GM18498 (cell line): ENCODE measurements around the gene GSTM4.

Experiments
- ATAC-seq: cut with Tn5 transposase; IDR thresholded peaks from one replicate; pipeline ENCODE4 v1.9.1; 2021; ENCODE audit warnings: mild to moderate bottlenecking, moderate library complexity; ENCODE audit not compliant: unreplicated experiment

The GSTM4 gene

DNA sequence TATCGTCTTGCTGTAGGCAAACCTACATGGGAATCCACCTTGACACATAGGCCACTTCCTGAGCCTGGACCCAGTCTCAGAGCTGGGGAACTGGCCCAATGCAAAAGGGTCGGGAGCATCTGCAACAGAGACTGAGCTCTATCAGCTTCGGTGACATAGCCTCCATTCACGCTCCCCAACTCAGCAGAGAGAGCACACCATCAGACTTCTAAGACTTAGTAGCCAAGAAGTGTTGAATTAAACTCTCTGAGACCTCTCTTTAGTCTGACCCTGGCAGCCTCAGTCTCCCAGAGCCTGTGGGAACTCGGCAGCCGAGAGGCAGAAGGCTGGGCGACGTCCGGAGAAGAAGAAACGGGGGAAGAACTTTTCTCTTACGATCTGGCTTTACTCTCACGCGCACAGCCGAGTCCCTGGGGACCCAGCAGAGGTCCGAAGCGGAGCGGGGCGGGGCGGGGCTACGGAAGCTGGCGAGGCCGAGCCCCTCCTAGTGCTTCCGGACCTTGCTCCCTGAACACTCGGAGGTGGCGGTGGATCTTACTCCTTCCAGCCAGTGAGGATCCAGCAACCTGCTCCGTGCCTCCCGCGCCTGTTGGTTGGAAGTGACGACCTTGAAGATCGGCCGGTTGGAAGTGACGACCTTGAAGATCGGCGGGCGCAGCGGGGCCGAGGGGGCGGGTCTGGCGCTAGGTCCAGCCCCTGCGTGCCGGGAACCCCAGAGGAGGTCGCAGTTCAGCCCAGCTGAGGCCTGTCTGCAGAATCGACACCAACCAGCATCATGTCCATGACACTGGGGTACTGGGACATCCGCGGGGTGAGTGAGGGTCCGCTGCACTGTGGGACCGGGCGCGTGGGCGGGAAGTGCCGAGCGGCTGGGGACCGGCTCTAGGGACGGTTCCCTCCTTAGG is at the start of gene GSTM4:
TSS of gene GSTM4 (plus strand) at position 485 of the 905 bp plus-strand sequence. CDS start at position 776, 291 bp downstream.
- ATAC-seq, result peak; percentile 97

DNA sequence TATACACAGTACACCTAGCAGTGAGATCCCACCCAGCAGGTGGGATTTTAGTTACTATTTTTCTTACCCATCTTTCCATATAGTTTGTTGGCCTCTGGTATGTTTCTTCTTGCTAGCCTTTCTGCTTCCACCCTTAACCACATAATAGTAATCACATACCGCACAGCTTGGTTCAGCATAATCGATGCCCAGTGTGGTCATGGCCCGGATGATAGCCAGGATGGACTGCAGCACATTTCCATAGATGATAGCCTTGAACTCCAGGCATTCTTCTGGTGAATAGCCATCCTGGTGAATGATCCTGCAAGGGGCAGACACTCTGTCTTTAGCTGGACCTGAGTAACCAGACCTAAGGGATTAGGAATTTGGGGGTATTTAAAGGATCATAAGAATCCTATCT is 46.0 kb upstream of the GSTM4 start:
- ATAC-seq, result no peak

DNA sequence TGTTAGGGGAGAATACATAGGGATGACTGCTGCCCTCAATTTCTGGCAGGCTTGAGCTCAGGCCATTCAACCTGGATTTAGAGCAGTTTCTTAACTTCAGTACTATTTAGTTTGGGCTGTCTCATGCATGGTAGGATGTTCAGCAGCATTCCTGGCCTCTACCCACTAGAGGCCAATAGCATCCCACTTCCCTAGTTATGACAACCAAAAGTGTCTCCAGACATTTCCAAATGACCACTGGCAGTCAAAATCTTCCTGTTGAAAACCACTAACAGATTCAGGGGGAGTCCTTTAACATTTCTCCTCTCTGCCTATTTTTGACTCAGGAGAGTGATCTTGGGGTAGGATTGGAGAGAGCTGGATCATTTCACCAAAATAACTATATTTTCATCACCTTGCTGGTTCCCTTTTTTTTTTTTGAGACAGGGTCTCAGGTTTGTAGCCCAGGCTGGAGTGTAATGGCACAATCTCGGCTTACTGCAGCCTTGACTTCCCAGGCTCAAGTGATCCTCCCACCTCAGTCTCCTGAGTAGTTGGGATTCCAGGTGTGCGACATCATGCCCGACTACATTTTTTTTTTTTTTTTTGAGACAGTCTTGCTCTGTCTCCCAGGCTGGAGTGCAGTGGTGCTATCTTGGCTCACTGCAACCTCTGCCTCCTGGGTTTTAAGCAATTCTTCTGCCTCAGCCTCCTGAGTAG is 45.1 kb upstream of the GSTM4 start:
- ATAC-seq, result no peak

DNA sequence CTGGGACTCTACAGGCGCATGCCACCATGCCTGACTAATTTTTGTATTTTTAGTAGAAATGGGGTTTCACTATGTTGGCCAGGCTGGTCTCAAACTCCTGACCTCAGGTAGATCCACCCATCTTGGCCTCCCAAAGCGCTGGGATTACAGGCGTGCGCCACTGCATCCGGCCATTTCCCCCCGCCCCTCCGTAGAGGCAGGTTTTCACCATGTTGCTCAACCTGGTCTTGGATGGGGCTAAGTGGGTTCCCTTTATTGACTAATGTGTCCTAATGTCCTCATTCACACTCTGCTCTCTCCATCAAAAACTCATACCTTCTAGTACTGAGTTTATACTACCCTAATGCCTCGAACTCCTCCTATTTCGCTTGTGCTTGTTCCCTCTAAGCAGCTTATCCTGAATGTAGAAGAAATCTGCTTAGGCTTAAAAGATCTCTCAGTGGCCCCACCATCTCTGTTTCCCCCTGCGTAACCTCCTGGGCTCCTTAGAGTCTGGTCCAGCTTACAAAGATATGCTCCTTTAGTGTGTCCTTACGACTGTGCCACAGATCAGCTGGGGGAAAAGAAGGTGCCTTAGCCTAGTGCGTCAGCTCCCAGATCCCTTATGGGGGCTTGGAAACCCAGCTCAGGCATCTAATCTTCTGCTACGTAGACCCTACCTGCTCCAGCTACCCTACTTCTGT is 44.5 kb upstream of the GSTM4 start:
- ATAC-seq, result no peak

DNA sequence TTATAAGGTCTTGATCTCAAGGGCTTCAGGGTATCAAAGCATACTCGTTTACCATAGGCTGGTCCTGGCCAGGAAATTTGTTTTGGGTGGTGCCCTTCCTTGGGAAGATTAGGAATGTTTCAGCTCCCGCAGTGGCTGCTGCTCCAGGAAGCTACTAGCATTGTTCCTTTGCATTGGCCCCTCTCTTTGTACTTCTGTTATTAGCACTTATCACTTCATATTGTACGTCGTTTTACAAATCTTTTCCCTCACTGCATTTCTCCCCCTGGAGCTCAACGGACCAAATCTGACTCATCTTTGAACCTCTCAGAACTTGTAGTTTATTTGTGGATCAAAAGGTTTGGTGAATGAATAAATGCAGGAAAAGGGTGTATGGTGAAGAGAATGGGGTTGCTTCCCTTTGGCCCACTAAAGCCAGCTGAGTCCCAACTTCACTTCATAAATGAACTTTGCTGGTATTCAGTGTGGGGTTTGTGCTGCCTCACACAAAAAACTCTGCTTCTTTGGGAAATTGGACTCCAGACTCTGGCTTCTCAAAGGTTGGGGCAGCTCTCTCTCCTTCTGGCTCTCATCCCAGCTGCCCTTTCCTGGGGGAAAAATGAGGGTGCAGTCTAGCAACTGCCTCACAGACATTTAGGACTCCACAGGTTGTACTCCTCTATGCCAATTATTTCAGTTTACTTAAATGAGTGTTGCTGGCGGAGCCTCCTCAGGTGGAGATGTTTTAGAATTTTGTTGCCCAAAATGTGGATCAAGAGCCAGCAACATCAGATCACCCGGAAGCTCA is 42.3 kb upstream of the GSTM4 start:
- ATAC-seq, result no peak

DNA sequence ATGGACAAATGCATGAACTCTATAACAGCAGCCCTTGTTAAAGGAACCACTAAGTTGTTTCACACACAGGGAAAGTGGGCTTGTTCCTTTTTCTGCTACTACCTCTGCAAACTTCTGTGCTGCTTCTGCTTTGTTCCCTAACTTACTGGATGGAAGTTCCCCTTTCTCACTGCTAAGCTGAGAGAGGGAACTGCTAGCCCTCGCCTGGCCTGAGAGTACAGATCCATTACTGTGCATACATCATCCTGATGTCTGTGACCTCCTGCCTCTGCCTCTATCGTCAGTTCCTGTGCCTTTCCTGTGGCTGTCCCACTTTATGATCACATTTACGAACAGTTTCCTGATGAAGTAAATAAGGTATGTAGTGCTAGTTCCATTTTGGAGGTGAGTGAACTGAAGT is 40.0 kb upstream of the GSTM4 start:
- ATAC-seq, result no peak

DNA sequence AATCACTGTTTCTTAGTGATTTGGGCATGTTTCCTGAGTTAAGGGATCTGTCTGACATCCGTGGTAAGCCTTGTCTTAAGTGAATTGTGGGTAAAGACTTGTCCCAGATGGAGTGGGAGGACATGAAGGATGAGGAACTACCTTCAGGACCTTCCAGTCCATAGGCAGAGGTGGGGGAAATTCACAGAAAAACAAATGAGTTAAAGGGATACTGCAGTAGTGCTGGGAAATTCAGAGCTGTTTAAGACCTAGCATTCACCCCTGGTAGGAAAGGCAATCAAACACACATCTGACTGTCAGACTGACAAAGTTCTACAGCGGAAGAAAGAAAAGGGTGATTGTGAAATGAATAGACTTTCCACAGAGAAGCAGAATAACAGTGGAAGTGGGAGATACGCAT is 39.5 kb upstream of the GSTM4 start:
- no peak for ATAC-seq

DNA sequence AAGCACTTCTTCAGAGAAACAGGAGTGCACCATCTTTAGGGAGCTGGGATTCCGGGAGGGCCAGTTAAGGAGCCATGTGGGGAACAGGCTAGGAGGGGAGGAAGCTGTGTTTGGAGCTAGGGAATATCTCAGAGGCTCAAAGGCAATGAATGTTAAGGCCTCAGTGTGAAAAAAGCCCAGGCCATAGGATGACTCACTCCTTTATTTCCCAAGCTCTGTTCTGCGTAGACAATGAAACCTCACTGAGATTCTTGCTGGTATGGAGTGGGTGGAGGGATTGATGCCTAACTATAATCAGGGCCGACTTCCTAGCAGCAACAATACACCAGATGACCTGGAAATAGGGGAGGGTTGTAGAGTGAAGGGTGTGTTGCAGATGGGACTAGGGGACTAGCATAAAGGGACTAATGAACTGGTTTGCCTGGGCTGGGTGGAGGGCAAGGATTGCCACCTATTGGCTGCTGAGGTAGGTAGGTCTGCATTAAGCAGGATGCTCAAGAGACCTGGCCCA is 38.6 kb upstream of the GSTM4 start:
- no peak for ATAC-seq

DNA sequence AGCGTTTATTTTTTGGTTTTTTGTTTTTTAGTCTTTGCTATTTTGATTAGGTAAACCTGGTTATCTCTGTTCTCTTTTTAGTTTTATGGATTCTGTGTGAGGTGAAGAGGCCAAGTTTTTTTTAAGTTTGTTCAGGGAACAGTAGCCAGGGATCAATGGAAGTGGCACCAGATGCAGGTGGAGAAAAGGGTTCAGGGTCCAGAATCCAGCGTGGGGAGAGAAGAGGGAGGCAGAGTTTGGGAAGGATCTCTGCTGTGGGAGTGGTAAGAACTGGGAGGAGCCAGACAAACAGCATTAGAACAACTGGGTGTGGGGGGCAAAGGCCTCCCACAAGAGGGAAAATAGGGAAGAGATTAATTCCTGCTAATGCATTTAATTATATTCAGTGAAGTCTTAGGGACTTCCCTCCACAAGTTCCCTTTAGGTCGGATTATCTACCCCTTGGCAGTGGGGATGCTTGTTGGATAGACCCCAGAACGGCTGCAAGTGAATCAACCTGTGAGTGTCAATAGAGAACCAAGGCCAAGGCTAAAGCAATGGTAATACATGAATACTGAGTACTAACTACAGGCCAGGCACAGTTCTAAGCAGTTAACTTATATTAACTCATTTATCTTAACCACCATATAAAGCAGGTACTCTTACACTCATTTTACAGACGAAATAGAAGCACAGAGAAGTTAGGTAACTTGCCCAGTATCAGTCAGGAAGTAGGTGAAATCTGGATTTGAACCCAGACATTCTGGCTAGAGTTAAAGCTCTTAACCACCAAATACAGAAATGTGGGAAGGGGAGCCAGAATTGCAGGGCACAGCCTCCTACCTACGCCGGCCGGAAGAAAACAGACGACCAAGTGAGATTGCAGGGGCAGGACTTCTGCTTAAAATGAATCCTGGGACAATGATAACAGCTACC is 37.0 kb upstream of the GSTM4 start:
- ATAC-seq, result no peak

DNA sequence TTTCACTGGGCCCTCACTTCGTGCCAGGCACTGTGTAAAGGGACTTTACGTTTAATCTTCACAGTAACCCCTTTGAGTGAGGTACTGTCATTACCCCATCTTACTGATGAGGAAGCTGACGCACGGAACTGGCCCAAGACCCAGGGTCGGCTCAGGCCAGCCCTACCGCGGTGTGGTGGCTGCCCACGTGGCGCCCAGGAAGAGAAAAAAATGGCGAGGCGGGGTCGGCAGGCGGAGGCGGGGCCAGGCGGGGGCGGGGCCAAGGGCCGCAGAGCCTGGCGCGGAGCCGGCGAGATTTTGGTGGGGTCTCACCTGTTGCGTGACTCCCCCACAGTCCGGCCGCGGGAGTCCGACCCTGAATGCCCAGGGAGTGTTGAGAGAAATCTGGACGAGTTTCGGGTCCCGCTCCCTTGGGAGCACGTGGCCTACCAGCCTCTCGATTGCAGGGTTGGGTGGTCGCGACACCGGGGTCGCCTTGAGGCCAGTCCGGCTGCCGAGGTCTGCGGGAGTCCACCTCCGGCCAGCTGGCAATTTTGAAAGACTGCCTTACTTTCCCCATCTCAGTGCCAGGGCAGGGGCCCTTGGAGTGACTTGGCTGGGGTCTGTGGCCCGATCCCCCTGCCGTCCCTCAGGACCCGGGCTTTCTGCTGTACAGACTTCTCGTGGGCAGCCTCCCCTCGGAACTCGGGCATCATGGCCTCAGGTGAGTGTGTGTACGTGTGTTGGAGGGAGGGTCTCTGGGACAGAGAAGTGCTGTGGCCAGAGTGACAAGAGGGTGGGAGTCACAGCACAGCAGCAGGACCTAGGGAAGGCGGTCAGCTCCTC is 36.1 kb upstream of the GSTM4 start, which contains the start of the genes AMPD2 and GNAT2:
TSS of gene AMPD2 (plus strand) at position 262 of the 825 bp plus-strand sequence. CDS start 1,339 bp downstream, outside the sequence.
TSS of gene GNAT2 (minus strand) at position 41 of the 825 bp plus-strand sequence. CDS start 6,746 bp downstream, outside the sequence.
- peak; percentile 64 for ATAC-seq

DNA sequence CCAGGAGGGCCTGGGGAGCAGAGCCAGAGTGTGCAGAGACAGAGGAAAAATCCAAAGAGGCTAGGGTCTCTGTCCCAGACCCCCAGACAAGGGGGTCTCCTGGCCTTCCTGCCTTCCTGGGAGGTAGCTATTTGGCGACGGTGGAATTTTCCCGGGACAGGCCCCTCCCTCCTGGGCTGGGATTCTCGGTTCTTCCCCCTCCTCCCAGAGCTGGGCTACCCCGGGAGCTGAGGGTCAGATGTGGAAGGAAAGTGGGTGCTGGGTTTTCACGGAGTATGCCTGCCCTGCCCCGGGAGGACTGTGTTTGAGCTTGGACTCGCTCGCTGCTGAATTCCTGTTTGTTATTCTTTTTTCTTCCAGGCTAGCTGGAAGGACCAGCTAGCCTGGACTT is 35.5 kb upstream of the GSTM4 start:
- no peak for ATAC-seq

DNA sequence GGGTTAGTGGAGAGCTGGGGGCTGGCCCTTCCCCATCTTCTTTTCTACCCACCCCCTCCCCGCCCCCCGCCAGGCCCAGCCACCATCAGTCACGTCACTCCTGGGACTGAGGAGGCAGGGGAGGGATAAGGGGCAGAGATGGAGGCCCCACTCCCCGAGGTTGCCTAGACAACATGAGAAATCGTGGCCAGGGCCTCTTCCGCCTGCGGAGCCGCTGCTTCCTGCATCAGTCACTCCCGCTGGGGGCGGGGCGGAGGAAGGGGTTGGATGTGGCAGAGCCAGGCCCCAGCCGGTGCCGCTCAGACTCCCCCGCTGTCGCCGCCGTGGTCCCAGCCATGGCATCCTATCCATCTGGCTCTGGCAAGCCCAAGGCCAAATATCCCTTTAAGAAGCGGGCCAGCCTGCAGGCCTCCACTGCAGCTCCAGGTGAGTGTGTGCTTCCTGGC is 35.0 kb upstream of the GSTM4 start:
- peak; percentile 76 for ATAC-seq

DNA sequence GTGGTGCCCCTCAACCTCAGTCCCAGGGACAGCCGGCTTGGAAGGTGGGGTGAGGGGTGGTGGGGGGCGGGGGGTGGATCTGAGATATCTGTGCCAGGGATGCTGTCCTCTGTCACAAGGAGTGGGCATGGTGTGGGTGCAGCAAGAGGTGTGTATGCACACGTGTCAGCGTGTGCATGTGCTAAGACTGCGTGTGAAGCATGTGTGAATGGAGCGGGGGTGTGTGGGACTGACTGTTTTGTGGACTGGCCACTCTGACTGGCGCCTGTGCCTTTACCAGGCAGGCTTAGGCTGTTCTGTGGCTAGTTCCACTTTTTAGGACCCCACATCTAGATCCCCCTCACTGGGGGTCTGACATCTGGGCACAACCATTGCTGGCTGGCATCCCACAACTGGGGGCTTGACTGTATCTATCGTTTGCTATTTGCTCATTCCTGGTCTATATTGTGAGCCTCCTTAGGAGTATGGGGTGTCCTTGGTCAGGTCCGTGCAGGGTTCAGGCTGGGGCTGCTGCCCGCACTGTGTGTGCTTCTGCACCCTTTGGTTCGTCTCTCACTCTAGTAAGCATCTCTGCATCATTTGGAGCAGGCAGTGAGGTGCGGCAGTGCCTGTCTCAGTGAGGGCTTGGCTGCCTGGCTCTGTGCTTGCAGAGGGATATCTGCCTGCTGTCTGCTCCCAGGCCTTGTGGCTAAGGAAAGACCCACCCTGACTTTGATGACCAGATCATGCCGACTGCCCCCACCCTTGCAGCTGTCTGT is 34.3 kb upstream of the GSTM4 start:
- ATAC-seq, result no peak

DNA sequence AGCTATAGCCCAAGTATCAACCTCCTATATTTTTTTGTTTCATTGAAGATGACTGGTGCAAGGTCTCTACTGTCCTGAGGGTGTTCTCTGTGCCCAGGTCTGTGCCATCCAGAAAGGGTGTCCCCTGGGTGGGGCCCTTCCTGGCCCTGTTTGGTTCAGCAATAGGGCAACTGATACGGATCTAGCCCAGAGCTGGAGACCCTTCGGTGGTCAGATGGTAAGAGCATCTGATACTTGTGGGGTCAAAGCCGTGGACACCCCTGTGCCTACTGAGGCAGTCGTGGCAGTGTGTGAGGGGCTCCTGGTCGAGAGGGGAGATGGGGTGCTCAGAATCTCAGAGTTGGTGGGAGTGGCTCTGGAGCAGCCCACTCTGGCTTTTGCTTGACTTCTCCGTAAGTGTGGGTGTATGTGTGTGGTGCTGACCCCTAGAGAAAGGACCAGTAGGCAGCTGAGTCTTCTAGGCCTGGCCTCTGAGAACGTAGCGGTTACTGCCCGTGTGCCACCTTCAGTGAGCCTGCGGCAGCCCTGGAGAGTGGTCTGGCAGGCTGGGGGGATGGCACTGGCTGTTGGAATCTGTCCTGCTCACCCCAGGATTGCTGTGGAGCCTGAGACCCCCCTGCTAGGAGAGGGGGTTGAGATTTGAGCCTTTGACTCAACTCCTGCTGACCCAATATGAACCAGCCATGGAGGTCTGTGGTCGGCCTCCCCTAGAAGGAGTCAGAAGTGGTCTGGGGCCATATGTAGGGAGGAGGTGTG is 33.6 kb upstream of the GSTM4 start:
- no peak for ATAC-seq

DNA sequence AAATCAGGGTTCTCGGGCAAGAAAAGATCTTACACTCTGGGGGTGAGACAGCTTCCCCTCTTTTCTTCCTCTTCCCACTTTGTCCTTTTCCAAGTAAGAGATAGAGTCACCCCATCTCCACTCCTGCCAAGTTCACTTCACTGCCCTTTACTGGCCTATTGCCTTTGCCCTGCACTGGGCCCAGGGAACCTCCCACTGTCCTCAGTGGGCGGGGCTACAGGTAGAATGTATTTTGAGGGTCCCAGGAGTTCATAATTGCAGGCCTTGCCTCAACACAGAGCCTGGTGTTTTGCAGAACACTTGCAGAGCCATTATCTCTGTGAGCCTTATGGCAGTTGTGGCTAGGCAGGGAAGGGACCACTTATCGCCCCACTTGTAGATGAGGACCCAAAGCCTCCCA is 33.0 kb upstream of the GSTM4 start:
- ATAC-seq, result no peak

DNA sequence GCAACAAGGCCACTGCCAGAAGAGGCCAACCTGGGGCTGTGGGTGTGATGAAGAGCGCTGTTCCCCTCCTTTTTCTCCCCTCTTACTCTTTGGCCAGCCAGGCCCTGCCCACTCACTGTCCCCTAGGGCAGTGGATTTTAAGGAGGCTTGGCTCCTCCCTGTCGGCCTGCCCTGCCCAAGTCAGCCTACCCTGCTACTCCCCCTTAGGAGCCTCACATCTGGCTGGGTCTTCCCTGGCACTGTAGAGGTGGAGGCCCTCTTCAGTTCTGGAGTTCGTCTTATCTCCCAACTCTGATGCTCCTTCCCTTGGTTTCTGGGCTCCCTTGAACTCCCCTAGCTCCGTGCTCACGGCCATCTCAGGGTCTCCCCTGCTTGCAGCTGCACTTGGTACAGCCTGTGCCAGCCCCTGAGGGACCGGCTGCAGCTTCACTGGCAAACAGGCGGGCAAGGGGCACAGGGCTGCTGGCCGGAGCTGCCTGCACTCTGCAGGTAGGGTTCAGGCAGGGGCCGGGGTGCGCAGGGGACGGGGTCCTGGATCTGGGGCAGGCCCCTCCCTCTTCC is 32.2 kb upstream of the GSTM4 start:
- no peak for ATAC-seq
